ENCODE measurements around the gene GRM8.

GRM8 gene

DNA sequence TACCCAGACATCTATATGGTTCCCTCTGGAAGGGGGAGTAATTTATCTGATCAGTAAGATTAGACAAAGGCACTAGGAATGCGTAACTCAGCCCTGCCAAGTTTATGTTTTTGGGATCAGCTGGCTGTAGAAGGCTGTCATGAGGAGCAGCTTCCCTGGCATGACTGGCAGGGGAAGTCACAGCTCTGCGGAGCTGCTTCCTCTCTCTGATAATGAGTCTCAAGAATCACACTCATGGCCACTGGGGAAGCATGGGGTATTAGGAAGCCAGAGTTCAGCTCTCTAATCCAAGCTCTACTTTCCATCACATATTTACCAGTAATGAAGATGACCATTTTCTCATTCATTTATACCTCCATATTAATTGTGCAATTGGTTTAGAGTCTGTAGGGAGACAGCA lies 758.9 kb downstream of the GRM8 start:
- DNase-seq: no peak

DNA sequence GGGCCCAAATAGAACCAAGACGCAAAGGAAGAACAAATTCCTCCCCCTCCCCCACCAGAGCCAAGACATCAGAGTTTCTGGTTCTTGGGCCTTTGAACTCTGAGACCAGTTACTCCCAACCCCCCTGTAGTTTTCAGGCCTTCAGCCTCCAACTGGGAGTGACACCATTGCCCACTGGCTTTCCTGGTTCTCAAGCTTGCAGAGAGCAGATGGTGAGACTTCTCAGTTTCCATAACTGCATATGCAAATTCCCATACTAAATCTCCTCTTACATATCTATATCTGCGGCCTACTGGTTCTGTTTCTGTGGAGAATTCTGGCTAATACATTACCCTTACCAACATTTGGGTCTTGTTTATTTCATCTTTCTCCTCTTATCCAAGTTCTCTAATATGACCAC lies 762.9 kb downstream of the GRM8 start:
- DNase-seq: no peak

DNA sequence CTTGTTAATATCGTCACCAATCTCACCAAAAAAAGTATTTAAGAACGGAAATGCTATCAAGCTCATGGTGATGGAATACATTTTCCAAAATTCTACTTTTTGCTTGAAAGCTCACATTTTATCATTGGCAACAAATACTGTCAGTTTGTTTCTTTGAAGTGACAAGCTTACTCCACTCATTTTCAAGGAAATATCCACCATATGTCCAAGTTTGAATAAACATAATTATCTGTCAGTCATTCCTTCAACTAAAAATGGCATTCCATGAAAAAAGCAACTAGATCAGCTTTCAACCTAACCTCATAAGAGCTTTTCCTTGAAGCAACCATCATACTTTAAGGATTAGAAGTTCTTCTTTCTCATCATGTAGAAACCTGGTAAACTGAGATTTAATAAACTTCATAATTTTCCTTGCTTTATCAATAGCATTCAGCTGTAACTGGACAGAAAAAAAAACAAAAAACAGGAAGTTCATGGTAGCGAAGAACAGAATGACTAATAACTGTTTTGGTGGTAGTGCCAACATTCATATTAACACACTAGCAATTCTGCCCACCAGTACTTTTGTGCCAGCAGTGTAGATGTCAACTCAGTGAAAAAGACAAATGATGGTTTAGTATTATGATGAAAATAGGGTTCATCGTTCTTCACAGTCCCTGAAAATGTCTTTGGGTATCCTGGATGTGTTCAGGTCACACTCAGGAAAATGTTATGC lies 764.9 kb downstream of the GRM8 start:
- no peak for DNase-seq

DNA sequence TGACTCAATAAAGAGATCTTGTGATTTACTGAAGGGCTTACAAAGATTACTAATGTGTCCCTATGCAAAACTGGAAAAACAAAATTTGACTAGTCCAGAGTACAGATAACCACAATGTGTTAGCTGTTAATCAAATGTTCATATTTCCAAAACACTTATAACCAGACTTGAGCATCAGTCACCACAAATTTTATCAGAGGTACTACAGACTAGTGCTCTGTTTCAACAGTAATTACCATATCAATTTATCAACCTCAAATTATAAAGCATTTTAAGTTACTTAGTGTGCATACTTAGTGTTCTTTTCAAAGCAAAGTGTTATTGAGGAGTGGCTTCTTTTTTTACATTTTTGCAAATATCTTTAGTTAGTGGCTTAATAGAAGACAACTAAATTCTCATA lies 765.9 kb downstream of the GRM8 start:
- DNase-seq: no peak

DNA sequence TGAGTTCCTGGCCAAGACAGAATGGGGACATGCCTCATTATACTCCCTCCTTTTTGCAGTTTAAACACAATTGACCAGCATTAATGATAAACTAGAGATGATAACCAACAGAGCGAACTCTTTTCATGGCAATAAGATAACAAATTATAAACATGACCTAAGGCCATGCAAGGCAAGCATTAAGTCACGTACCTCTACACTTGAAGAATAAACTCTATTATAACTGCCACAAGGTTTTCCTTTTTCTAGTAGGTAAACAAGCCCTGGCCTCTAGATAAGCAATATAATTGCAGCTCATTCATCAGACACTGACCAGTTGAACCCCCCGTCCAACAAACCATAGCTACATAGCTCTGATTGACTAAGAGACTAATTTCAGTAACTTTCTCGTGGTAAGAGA lies 767.0 kb downstream of the GRM8 start:
- no peak for DNase-seq

DNA sequence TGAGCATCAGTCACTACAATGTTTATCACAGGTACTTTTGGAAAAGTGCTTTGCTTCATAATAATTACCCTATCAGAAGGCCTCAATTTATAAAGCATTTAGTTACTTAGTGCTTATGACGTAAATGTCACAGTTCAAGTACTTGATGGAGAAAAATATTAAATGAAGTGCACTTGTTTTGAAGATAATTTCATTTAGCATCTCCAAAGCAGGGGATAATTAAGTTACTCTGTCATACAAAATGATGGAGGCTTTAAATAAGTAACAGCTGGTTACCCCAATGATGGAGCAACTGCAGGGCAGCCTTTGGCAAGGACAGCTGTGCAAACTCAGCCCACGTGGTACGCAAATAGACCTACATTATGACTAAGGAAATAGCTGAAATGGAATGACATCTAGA lies 768.8 kb downstream of the GRM8 start:
- DNase-seq: no peak

DNA sequence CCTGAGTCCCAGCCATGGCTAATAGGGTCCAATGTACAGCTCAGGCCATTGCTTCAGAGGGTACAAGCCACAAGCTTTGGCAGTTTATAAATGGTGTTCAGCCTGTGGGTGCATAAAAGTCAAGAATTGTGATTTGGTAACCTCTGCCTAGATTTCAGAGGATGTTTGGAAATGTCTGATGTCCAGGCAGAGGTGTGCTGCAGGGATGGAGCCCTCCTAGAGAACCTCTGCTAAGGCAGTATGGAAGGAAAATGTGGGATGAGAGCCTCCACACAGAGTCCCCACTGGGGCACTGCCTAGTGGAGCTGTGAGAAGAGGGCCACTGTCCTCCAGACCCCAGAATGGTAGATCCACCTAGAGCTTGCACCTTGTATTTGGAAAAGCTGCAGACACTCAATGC lies 779.9 kb downstream of the GRM8 start:
- no peak for DNase-seq

DNA sequence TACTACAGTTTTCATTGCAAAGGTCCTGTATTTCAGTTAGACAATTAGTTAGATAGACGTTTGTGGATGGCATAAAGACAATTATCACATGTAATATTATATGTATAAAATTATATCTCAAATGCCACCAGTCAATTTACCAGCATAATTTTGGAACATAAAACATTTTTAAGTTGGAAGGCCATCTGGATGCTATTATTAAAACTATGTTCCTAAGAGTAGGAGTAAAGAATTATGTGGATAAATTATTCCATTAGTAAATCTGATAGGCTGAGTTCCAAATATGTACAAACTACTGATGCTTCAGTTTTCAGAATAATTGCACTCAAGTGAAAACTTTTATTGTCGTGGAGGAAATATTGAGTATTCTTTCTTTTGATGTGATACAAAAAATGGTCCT lies 790.3 kb downstream of the GRM8 start:
- no peak for DNase-seq

DNA sequence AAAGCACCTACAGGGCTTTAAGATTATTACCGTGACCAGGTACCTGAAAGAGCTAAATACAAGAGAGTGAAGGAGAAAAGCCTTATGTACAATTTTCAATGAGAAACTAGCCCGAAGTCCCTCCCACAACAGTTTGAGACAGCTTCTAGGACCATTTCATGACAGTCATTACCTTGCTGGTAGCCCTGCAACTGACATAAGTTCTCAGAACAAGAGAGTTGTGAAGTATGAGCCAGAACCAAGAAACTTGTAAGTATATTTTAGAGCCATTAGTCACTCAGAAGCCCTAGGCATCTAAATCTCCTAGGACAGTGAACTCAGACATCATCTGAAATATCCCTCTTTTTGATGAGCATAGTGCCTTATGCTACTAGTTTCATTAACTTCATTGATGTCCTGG lies 792.1 kb downstream of the GRM8 start:
- no peak for DNase-seq

DNA sequence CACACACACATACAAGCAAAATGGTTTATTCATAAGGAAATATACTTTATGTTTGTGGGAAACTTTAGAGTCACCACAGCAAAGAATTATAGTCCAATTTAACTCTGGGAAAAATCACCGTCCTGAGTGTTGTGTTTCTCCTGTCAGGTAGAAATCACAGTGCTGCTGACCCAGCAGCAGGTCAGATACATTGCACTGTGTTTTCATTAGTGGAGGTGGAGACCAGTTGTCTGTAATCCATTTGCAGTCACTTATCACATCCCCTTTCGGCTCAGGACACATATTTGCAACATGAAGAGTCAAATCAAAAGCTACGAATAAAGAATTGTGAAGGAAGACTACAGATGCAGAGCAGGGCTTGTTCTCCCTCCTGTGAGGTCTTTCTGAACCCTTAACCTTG lies 799.6 kb downstream of the GRM8 start:
- no peak for DNase-seq

DNA sequence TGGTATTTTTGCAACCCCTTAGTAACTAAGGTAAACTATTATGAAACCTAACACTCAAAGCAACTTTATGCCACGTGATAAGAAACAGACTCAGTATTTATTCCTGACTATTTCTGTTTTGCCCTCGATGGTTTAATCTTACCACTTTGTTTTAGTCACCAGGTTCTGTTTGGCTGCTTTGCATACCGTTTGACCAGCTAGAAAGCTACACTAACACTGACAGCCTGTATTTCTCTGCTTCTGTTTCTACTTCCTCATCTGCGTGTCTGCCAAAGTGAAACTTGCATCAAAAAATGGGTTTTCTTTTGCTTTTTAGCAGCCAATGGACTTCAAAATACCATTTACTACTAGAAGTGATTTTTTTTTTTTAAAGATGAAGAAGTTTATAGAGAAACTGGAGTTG lies 802.5 kb downstream of the GRM8 start:
- DNase-seq: no peak

DNA sequence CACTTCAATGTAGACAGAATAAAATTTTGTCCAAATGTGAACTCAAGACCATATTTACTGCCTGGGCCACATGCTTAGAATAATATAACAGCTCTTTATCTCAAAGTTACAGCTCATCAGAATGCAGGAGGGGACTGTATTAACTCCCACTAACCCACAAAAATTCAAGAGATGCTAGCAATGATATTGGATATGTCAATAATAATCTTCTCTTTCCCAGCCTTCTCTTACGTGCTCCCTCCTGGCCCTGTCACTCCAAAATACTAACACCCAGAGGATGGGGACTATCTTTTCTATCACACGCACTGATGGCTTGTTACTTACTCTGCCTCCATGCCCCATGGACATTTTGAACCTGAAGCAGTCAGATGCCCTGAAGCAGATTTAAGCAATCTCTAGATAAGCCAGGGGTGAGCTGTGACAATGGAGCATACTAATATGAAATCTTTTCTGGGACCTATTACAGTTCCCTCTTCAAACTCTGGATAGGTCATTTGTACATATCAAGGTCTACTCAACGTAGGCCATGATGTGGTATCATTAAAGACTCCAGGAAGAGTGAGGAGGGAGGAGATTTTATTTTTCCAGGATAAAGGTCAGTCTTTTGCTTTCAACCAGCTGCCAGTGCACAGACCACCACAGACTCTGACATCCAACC lies 803.0 kb downstream of the GRM8 start:
- no peak for DNase-seq

DNA sequence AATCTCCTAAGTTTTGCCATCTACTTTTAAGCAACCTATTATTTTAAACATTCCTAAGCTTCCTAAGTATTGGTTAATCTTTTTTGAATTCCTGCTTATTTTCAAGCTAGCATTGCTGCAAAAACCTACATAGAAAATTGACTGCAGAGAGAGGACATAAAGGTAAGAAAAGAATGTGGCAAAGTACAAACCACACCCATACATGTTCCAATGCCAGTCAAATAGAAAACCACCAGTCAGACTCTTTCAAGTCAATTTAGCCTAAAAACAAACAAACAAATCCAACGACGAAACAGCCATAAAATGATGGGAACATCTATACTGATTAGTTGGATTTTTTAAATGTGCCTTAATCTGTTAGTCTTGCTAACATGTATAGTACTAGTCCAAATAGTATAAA lies 804.8 kb downstream of the GRM8 start:
- no peak for DNase-seq

DNA sequence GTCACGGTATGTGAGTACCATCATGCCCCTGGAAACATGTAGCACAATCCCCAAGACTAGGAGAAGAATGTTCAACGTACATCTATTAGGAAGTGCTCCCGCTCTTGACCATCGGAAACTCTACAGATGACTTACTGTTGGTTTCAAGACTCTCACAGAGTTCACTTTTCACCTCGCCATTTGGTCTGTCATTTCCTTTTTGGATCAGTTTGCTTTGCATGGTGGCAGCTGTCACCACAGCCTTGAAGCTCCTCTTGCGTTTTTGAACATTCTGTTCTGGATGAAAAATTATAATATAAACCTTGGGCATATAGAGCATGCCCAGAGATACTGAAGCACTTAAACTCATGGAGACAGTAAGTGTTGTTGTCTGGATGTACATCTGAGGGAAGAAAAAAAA lies 806.8 kb downstream of the GRM8 start:
- DNase-seq: no peak

DNA sequence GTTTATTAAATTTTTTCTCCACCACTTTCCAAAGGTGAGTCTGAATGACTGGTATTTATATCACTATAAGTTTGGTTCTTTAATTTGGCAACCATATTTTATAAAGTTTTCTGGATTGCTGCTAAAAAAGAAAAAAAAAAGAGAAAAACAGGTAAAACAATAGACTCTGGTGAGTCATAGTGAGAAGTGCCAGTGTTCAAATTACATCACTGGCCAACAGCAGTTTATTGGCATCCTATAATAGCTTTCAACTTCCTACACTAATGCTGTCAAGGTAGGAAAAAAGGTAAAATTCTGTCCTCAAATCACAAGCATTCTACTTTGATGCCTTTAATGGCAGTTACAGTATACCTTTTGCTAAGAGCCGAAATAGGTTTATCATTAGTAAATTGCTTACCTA lies 808.8 kb downstream of the GRM8 start:
- no peak for DNase-seq

DNA sequence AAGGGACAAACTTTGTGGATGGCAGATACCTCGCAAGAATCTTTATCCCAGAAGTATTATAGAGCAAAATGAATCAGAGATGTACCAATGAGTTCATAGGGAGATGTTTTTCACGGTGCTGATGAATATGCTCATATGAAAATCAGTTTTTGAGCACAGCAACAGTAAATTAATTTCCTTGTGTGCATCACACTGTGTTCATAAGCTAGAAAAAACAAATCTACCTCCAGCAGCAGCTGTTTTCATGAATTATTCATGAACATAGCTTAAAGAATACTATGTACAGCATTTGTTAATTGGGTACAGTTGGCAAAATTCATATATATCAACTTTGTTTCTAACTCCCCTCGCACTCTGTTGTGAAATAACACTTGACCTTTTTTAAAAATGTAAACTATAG lies 809.8 kb downstream of the GRM8 start:
- no peak for DNase-seq

DNA sequence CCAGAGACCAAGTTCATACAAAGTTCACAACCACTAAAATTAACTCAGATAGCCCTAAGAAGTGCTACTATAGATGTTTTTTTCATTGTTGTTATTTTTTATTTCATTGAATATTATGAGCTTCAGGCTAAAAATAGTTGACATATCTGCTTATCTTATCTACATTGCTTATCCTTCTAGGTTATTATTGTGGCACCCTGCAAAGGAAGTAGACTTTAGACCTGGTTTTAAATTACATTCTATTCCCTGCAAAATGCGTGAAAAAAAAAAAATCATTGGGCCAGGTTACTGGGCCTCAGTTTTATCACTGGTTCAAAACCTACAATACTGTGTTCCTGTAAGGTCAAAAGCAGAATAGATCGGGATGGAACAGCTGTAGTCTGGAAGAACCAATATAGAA lies 811.0 kb downstream of the GRM8 start:
- DNase-seq: no peak

DNA sequence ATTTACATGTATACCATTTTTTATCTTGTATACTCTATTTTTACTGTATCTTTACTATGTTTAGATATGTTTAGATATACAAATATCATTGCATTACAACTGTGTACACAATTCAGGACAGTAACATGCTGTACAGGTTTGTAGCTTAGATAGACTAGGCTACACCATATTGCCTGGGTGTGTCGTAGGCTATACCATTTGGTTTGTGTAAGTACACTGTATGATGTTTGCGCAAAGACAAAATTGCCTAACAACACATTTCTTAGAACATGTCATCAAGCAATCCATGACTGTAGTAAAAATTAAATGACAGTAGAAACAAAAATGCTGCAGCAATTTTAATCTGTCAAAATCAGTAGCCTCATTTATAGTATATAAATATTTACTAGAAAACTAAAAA lies 812.2 kb downstream of the GRM8 start:
- DNase-seq: no peak

DNA sequence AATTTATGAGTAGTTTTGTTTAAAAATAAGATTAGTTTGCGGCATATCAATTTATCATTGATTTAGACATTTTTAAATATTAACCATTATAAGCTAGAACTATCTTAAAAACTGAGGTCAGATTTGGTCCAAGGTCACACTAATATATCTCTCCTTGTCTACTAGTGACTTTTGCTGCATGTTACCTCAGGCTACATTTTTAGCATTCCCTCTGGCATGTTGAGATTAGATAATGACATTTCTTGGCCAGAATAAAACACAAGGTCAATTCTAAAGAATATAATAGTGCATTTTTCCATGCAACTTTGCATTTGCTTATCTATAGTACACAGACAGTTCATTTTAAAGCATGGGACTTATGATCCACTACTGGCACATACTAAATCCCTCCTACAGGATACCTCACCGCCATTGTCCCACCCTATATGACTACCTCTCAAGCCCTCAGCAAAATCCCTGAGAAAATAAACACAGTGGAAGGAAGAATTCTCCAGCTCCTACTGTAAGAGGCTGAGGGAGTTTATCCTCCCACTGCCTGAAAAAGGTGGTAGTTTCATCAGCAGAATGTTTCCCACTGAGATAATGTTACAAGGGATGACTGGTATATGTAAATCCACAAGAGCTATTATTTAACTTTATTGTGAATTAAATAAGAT lies 816.4 kb downstream of the GRM8 start:
- no peak for DNase-seq

DNA sequence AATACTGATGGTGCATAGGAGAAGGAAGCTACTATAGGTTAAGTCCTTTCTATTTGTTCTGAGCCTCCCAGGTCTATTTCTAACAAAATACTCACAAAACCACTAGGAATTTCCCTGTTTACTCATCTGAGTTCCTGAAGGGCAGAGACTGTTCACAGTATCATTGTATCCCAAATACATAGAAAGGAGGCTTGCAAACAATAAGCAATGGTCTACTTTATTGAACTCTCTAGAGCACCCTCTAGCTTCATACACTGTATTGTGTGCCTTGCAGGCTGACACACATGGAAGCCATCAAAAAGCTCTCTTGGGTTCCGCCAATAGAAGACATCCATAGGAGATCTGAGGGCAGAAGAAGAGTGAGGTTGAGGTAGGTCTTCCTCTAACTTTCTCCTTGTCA lies 826.1 kb downstream of the GRM8 start:
- no peak for DNase-seq

DNA sequence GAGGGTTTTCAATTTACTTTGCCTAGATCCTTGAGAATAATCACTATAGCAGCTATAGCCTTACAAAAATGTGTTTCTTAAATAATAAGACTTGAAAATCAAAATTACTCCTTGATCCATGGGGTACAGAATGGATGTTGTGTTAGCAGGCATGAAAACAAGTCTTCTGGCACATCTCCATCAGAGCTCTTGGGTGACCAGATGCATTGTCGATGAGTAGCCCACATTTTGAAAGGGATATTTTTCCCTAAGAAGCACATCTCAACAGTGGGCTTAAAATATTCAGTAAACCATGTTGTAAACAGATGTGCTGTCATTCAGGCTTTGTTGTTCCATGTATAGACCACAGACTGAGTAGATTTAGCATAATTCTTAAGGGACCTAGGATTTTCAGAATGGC lies 827.8 kb downstream of the GRM8 start:
- no peak for DNase-seq

DNA sequence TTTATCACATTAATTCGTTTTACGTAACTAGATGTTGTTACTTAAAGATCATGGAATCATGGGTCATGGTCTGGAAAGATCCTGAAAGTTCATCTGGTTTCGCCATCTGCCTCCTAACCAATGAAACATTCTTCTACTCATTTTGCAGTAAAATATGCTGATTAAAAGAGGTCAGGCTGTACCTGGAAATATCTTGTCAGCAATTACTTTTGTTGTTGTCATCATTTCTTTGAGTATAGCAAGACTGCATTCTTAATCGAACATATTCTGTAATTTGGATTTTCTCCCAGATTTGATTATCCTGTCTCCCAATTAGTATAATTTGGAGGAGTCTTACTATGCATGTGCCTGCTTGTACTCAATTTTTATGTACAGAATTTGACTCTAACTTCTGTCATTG lies 833.7 kb downstream of the GRM8 start:
- no peak for DNase-seq

DNA sequence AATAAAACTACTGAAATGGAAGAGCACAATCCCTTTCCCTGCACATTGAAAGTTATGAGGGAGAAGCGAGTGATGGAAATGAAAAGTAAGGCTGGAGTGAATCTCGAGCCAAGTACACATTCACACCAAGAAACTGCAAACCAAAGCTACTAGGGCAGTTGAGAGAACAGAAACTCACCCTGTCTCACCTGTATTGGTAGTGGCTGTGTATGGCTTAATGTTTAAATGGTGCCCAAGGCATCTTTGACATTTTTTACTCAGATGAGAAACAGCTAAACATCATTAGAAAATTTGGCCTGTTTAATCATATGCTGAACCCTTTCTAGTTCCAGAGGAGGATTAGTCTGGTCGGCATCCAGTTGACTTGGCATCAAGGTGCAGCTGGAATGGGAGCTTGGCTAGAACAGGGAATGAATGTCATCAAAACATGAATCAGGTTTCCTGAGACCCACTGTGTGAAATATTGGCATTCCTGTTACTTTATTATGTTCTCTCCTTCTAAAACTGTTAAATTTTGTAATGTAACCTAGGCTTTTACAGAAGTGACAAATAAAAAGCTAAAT lies 840.8 kb downstream of the GRM8 start:
- no peak for DNase-seq
